CD8-positive, alpha-beta memory T cell (primary cell): ENCODE data around the gene FOXC2. TPM values are rescaled to one million over a fixed set of nuclear protein-coding genes. Genes with fewer than 3 reads are reported as not detected.

Source experiments
- CTCF ChIA-PET: fragments of 350-600 bp; sonication (Branson Sonifier 250); formaldehyde crosslinking; loops from one replicate; lab custom pipeline; 2021; ENCODE audit warnings: antibody characterized with exemption; lab: Charles Lee
- POLR2A ChIA-PET: fragments of 350-600 bp; sonication (Branson Sonifier 250); formaldehyde crosslinking; loops from one replicate; lab custom pipeline; 2021; ENCODE audit warnings: antibody characterized with exemption; lab: Charles Lee
- DNase-seq, 5 donors: peaks; one replicate each; pipeline versions ENCODE4 v3.0.0 to v3.0.0-alpha.2; 2020 to 2022; ENCODE audit warnings: mixed read lengths in 1 of 5
- H3K27ac ChIP-seq: one replicate; pipeline ENCODE4 v1.7.0; 2013; ENCODE audit warnings: low read depth, mild to moderate bottlenecking, low read length, moderate library complexity
- H3K27me3 ChIP-seq: 2 replicates; pipeline ENCODE4 v1.7.0; 2013; ENCODE audit warnings: low read length, mild to moderate bottlenecking; ENCODE audit not compliant: insufficient read depth, poor library complexity, severe bottlenecking
- H3K36me3 ChIP-seq: 2 replicates; pipeline ENCODE4 v1.7.0; 2013; ENCODE audit warnings: mild to moderate bottlenecking, low read length, moderate library complexity; ENCODE audit not compliant: insufficient read depth
- H3K4me1 ChIP-seq: 2 replicates; pipeline ENCODE4 v1.7.0; 2013; ENCODE audit warnings: mild to moderate bottlenecking, low read length, moderate library complexity; ENCODE audit not compliant: insufficient read depth
- H3K4me3 ChIP-seq: 2 replicates; pipeline ENCODE4 v1.7.0; 2013; ENCODE audit warnings: mild to moderate bottlenecking, low read length
- H3K9me3 ChIP-seq: 2 replicates; pipeline ENCODE4 v1.7.0; 2013; ENCODE audit warnings: mild to moderate bottlenecking, low read length
- H3K27ac Mint-ChIP-seq, 8 donors: one replicate each; pipeline ENCODE4 v1.8.0; 2020 to 2021; ENCODE audit warnings: mixed read lengths in 8 of 8, mild to moderate bottlenecking in 6 of 8, inconsistent platforms in 3 of 8, moderate library complexity in 3 of 8
- H3K27me3 Mint-ChIP-seq, 2 donors: one replicate each; pipeline ENCODE4 v1.8.0; 2020 to 2021; ENCODE audit warnings: mixed read lengths in 2 of 2, mild to moderate bottlenecking in 1 of 2, moderate library complexity in 1 of 2
- H3K36me3 Mint-ChIP-seq, 3 donors: one replicate each; pipeline ENCODE4 v1.8.0; 2020 to 2021; ENCODE audit warnings: mixed read lengths in 3 of 3, inconsistent platforms in 1 of 3, mild to moderate bottlenecking in 1 of 3
- H3K4me1 Mint-ChIP-seq, 3 donors: one replicate each; pipeline ENCODE4 v1.8.0; 2020 to 2021; ENCODE audit warnings: mixed read lengths in 3 of 3, inconsistent platforms in 1 of 3, mild to moderate bottlenecking in 1 of 3
- H3K4me3 Mint-ChIP-seq, 7 donors: one replicate each; pipeline ENCODE4 v1.8.0; 2020 to 2021; ENCODE audit warnings: mixed read lengths in 7 of 7, mild to moderate bottlenecking in 6 of 7, moderate library complexity in 4 of 7, inconsistent platforms in 2 of 7
- H3K9me3 Mint-ChIP-seq, 5 donors: one replicate each; pipeline ENCODE4 v1.8.0; 2020 to 2022; ENCODE audit warnings: mixed read lengths in 5 of 5, mild to moderate bottlenecking in 3 of 5, moderate library complexity in 2 of 5, inconsistent platforms in 1 of 5
- polyA plus RNA-seq: library from polyadenylated mRNA; unstranded; fragments of 300-500 nt; fragmentation: Illumina TruSeq; gene quantifications from one replicate; pipeline ENCODE4 v1.2.3, GENCODE V29; 2021
- total RNA-seq, 2 experiments: library from RNA; stranded (reverse); gene quantifications; one replicate each; pipeline ENCODE4 v1.2.3, GENCODE V29; 2021

Gene FOXC2
- total and polyA plus RNA-seq, 3 experiments from 2014 or later, result not detected

DNA sequence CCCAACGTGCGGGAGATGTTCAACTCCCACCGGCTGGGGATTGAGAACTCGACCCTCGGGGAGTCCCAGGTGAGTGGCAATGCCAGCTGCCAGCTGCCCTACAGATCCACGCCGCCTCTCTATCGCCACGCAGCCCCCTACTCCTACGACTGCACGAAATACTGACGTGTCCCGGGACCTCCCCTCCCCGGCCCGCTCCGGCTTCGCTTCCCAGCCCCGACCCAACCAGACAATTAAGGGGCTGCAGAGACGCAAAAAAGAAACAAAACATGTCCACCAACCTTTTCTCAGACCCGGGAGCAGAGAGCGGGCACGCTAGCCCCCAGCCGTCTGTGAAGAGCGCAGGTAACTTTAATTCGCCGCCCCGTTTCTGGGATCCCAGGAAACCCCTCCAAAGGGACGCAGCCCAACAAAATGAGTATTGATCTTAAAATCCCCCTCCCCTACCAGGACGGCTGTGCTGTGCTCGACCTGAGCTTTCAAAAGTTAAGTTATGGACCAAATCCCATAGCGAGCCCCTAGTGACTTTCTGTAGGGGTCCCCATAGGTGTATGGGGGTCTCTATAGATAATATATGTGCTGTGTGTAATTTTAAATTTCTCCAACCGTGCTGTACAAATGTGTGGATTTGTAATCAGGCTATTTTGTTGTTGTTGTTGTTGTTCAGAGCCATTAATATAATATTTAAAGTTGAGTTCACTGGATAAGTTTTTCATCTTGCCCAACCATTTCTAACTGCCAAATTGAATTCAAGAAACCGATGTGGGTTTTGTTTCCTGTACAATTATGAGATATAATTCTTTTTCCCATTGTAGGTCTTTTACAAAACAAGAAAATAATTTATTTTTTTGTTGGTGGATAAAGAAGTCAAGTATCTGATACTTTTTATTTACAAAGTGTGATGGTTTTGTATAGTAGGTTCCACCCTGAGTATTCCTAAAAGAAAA lies 2.3 kb downstream of the FOXC2 start:
- POLR2A ChIA-PET, result no interaction called here
- H3K27me3 ChIP-seq, result peaks cover 37% of the 10 kb centered on the region
- no peak for DNase-seq
- H3K27ac Mint-ChIP-seq, result peak overlapping the region in 2 of 8 donors; percentile 24 to 29
- CTCF ChIA-PET, result no interaction called here
- H3K4me1 Mint-ChIP-seq, result peaks cover 8 to 32% (median 11%) of the 10 kb centered on the region in 3 donors
- peaks cover 49 to 80% of the 10 kb centered on the region in 2 donors for H3K27me3 Mint-ChIP-seq
- H3K9me3 ChIP-seq, result no peaks in the 10 kb centered on the region
- no peak overlapping the region for H3K4me3 ChIP-seq
- no peaks in the 10 kb centered on the region for H3K36me3 ChIP-seq
- H3K4me3 Mint-ChIP-seq, result peak overlapping the region in 2 of 7 donors; percentile 48 to 62
- no peaks in the 10 kb centered on the region for H3K36me3 Mint-ChIP-seq
- H3K4me1 ChIP-seq, result peaks cover 4% of the 10 kb centered on the region
- H3K9me3 Mint-ChIP-seq, result no peaks in the 10 kb centered on the region
- no peak overlapping the region for H3K27ac ChIP-seq

DNA sequence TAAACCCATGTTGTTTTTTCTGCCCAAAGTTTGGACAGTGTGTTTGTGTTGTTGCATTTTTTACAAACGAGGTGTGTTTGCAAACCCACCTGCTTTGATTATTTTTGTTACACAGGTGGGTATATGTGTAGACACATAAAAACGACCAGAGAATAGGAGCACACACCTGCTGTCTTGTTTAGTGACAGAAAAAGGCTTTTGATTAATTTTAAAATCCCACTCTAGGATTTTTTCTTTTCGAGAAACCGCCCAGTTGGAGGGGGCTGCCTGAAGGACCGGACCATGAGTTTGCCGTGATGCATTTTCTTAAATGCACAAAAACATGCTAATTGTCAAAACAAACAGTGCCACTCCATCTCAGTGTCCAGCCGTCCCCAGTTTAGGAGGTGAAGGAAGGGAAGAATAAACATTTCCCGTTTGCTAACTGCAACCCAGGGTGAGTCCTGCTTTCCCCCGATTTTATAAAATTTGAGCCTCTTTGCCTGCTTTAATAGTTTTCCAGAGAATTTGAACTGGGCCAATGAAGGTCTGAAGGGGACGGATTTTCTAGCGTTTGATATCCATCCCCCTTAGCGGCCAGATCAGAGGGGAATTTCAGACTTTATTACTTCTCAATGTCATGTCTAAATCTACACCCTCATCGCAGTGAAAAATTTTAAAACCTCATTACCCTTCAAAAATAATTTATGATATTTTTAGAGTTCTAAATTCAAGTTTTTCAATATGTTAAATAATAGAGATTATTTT lies 3.2 kb downstream of the FOXC2 start:
- no peak overlapping the region for H3K27ac Mint-ChIP-seq
- H3K4me1 ChIP-seq, result no peaks in the 10 kb centered on the region
- no peaks in the 10 kb centered on the region for H3K36me3 ChIP-seq
- peaks cover 0 to 24% (median 5%) of the 10 kb centered on the region in 3 donors for H3K4me1 Mint-ChIP-seq
- DNase-seq, result no peak
- ChIA-PET POLR2A (no interaction called here), CTCF (no interaction called here)
- H3K9me3 Mint-ChIP-seq, result no peaks in the 10 kb centered on the region
- no peak overlapping the region for H3K4me3 ChIP-seq
- no peak overlapping the region for H3K4me3 Mint-ChIP-seq
- no peaks in the 10 kb centered on the region for H3K36me3 Mint-ChIP-seq
- no peaks in the 10 kb centered on the region for H3K9me3 ChIP-seq
- peaks cover 31% of the 10 kb centered on the region for H3K27me3 ChIP-seq
- no peak overlapping the region for H3K27ac ChIP-seq
- H3K27me3 Mint-ChIP-seq, result peaks cover 45 to 80% of the 10 kb centered on the region in 2 donors

- Histone ChIP-seq H3K4me3 (no peak overlapping the region), H3K27me3 (peaks cover 24% of the 10 kb centered on the region), H3K9me3 (no peaks in the 10 kb centered on the region), H3K4me1 (no peaks in the 10 kb centered on the region), H3K36me3 (no peaks in the 10 kb centered on the region), H3K27ac (no peak overlapping the region)
- Mint-ChIP-seq H3K36me3 (no peaks in the 10 kb centered on the region), H3K27ac (peak overlapping the region in 1 of 8 donors; percentile 21), H3K4me3 (no peak overlapping the region), H3K27me3 (peaks cover 42 to 80% of the 10 kb centered on the region in 2 donors), H3K4me1 (peaks cover 0 to 19% (median 2%) of the 10 kb centered on the region in 3 donors), H3K9me3 (no peaks in the 10 kb centered on the region)
- ChIA-PET POLR2A (no interaction called here), CTCF (no interaction called here)
- DNase-seq, result no peak
Observed at GRCh38 chr16:86570558-86571529, 4.2 kb downstream of the FOXC2 start.

- no peak for DNase-seq
- ChIA-PET POLR2A (no interaction called here), CTCF (no interaction called here)
- no peaks in the 10 kb centered on the region for H3K36me3 ChIP-seq
- H3K4me3 ChIP-seq, result no peak overlapping the region
- no peak overlapping the region for H3K4me3 Mint-ChIP-seq
- no peaks in the 10 kb centered on the region for H3K4me1 ChIP-seq
- H3K36me3 Mint-ChIP-seq, result no peaks in the 10 kb centered on the region
- H3K9me3 Mint-ChIP-seq, result peaks cover 0 to 2% (median 0%) of the 10 kb centered on the region in 5 donors
- H3K27ac Mint-ChIP-seq, result no peak overlapping the region
- H3K27me3 Mint-ChIP-seq, result peaks cover 43 to 79% of the 10 kb centered on the region in 2 donors
- peaks cover 3 to 21% (median 5%) of the 10 kb centered on the region in 3 donors for H3K4me1 Mint-ChIP-seq
- no peaks in the 10 kb centered on the region for H3K9me3 ChIP-seq
- H3K27ac ChIP-seq, result no peak overlapping the region
- peaks cover 24% of the 10 kb centered on the region for H3K27me3 ChIP-seq
Observed at GRCh38 chr16:86571530-86571915, 4.9 kb downstream of the FOXC2 start.

- Mint-ChIP-seq H3K4me3 (no peak overlapping the region), H3K9me3 (peaks cover 0 to 2% (median 0%) of the 10 kb centered on the region in 5 donors), H3K36me3 (no peaks in the 10 kb centered on the region), H3K27me3 (peaks cover 46 to 81% of the 10 kb centered on the region in 2 donors), H3K27ac (no peak overlapping the region), H3K4me1 (peaks cover 3 to 21% (median 5%) of the 10 kb centered on the region in 3 donors)
- Histone ChIP-seq H3K4me1 (no peaks in the 10 kb centered on the region), H3K27ac (no peak overlapping the region), H3K9me3 (no peaks in the 10 kb centered on the region), H3K27me3 (peaks cover 27% of the 10 kb centered on the region), H3K4me3 (no peak overlapping the region), H3K36me3 (no peaks in the 10 kb centered on the region)
- ChIA-PET CTCF (no interaction called here), POLR2A (no interaction called here)
- no peak for DNase-seq
Observed at GRCh38 chr16:86572041-86572521, 5.5 kb downstream of the FOXC2 start.

DNA sequence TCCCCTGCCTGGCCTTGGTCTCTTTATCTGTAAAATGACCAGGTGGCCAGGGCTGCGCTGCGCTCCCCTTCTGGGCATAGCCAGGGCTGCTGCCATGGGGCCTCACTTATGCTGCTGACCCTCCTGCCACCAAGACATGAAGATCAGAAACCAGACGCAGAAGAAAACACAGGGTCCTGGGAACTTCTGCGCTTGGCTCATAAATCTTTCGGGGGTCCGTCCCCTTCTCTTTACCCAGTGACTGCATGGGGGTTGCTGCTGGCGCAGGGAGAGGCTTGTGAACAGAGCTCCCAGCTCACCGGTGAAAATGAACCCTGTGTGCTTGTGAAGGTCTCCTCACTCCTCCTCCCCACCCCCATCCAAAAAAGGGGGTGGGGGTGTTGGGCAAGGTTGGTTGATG lies 6.0 kb downstream of the FOXC2 start:
- Mint-ChIP-seq H3K4me1 (peaks cover 3 to 16% (median 5%) of the 10 kb centered on the region in 3 donors), H3K9me3 (peaks cover 0 to 2% (median 0%) of the 10 kb centered on the region in 5 donors), H3K27me3 (peaks cover 52 to 82% of the 10 kb centered on the region in 2 donors), H3K4me3 (no peak overlapping the region), H3K27ac (no peak overlapping the region), H3K36me3 (no peaks in the 10 kb centered on the region)
- Histone ChIP-seq H3K27ac (no peak overlapping the region), H3K9me3 (no peaks in the 10 kb centered on the region), H3K27me3 (peaks cover 31% of the 10 kb centered on the region), H3K36me3 (no peaks in the 10 kb centered on the region), H3K4me1 (no peaks in the 10 kb centered on the region), H3K4me3 (no peak overlapping the region)
- DNase-seq, result no peak
- POLR2A ChIA-PET, result no interaction called here
- CTCF ChIA-PET, result interaction anchor here (1.1 kb wide), 1 partner anchor 8 kb away, joined by 3 read pairs; no protein-coding TSS in a partner anchor

- peaks cover 37% of the 10 kb centered on the region for H3K27me3 ChIP-seq
- ChIA-PET POLR2A (no interaction called here), CTCF (interaction anchor here (1.1 kb wide), 1 partner anchor 9 kb away, joined by 3 read pairs; no protein-coding TSS in a partner anchor)
- H3K36me3 ChIP-seq, result no peaks in the 10 kb centered on the region
- H3K27ac Mint-ChIP-seq, result no peak overlapping the region
- H3K4me3 Mint-ChIP-seq, result peak overlapping the region in 1 of 7 donors; percentile 23
- H3K9me3 ChIP-seq, result no peaks in the 10 kb centered on the region
- no peaks in the 10 kb centered on the region for H3K4me1 ChIP-seq
- H3K4me1 Mint-ChIP-seq, result peaks cover 5 to 18% (median 9%) of the 10 kb centered on the region in 3 donors
- no peaks in the 10 kb centered on the region for H3K36me3 Mint-ChIP-seq
- no peak overlapping the region for H3K27ac ChIP-seq
- DNase-seq, result no peak
- H3K27me3 Mint-ChIP-seq, result peaks cover 58 to 88% of the 10 kb centered on the region in 2 donors
- H3K9me3 Mint-ChIP-seq, result peaks cover 0 to 4% (median 0%) of the 10 kb centered on the region in 5 donors
- H3K4me3 ChIP-seq, result no peak overlapping the region
Observed at GRCh38 chr16:86573215-86573614, 6.6 kb downstream of the FOXC2 start.
